IPS-20b (cell line): Measurements from ENCODE around the gene SND1.

Source experiments
- H3K27ac ChIP-seq: one replicate; pipeline ENCODE4 v1.5.1; 2013; ENCODE audit warnings: low read length
- H3K27me3 ChIP-seq: 2 replicates; pipeline ENCODE4 v1.6.1; 2013; ENCODE audit warnings: mild to moderate bottlenecking, low read length, inconsistent platforms; ENCODE audit not compliant: insufficient read depth
- H3K36me3 ChIP-seq: 2 replicates; pipeline ENCODE4 v1.6.1; 2013; ENCODE audit warnings: low read depth, mild to moderate bottlenecking, inconsistent platforms, low read length, moderate library complexity; ENCODE audit not compliant: insufficient read depth
- H3K4me1 ChIP-seq: 2 replicates; pipeline ENCODE4 v1.6.1; 2013; ENCODE audit warnings: mild to moderate bottlenecking, control low read depth, inconsistent platforms, low read length, moderate library complexity; ENCODE audit not compliant: insufficient read depth
- H3K4me3 ChIP-seq: 2 replicates; pipeline ENCODE4 v1.5.1; 2013; ENCODE audit warnings: mild to moderate bottlenecking, low read length, inconsistent platforms
- H3K9ac ChIP-seq: 2 replicates; pipeline ENCODE4 v1.6.1; 2013; ENCODE audit warnings: low read depth, mild to moderate bottlenecking, inconsistent platforms, low read length, moderate library complexity
- H3K9me3 ChIP-seq: 2 replicates; pipeline ENCODE4 v1.6.1; 2013; ENCODE audit warnings: mild to moderate bottlenecking, low read depth, low read length, inconsistent platforms; ENCODE audit not compliant: insufficient read depth

The SND1 gene

DNA sequence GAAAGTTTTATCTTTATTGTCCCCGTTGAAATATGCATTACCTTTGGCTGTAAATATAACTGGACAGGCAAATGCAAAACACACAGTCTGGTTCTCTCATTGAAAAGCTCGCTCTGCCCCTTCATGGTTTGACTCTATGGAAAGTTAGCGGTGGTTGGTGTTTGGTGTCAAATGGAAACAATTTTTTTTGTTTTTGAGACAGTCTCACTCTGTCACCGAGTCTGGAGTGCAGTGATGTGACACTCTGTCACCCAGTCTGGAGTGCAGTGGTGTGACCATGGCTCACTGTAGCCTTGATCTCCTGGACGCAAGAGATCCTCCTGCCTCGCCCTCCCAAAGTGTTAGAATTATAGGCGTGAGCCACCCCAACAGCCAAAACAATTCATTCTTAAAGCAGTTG, 229.6 kb downstream of the SND1 start:
- no peaks in the 10 kb centered on the region for H3K9me3 ChIP-seq
- no peak overlapping the region for H3K4me3 ChIP-seq
- peaks cover 4% of the 10 kb centered on the region for H3K36me3 ChIP-seq
- peaks cover 10% of the 10 kb centered on the region; the same call in 1 of the 2 replicates for H3K4me1 ChIP-seq
- H3K27me3 ChIP-seq: no peaks in the 10 kb centered on the region
- no peak overlapping the region for H3K9ac ChIP-seq
- no peak overlapping the region for H3K27ac ChIP-seq

DNA sequence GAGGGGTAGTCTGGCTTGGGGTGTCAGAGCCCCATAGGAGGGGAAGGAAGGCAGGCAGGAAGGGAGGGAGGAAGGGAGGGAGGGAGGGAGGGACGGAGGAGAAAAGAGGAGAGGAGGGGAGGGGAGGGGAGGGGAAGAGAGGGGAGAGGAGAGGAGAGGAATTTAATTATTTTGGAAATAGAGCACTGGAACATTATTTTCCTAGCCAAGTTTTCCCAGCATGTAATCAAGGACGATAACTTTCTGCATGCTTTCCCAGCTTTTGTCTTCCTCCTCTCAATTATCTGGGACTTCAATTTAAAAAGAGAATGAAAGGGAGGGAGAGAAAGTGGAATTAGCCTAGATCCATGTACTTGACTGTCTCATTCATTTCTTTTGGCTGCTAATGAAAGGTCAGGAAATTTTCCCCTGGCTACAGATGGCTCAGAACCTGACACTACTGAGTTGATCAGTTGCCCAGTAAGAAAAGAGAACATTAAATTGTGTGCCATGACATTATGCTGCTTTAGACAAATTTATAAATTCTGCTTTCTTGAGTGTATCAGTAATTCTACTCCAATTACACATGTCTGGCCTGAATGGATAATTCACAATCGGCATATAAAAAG, 230.4 kb downstream of the SND1 start:
- Histone ChIP-seq H3K9ac (no peak overlapping the region), H3K27ac (no peak overlapping the region), H3K9me3 (no peaks in the 10 kb centered on the region), H3K4me3 (no peak overlapping the region), H3K4me1 (peaks cover 17% of the 10 kb centered on the region), H3K27me3 (no peaks in the 10 kb centered on the region), H3K36me3 (peaks cover 4% of the 10 kb centered on the region)

DNA sequence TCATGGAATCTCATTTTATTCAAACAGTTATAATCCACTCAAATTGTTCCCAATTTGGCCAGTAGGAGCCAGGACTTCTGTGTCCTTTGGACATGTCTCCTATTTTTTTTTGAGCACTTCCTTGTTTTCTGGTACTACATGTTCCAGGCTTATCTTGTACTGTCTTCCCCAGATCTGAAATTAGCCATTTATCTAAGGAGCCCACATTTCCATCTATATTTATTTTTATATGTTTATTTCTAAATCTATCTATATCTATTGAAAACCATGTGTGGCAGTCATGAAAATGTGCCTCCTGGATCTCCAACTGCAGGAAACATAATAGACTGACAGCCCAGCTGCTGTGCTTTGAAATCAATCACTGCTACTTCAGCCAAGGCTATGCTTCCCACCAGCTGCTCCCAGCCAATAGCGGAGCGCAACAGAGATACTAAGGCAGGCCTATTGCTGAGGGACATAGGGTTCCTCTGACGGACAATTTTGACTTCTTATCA, 232.1 kb downstream of the SND1 start:
- no peaks in the 10 kb centered on the region for H3K27me3 ChIP-seq
- no peak overlapping the region for H3K4me3 ChIP-seq
- peaks cover 19% of the 10 kb centered on the region for H3K36me3 ChIP-seq
- H3K9me3 ChIP-seq: no peaks in the 10 kb centered on the region
- H3K4me1 ChIP-seq: peaks cover 29% of the 10 kb centered on the region
- no peak overlapping the region for H3K9ac ChIP-seq
- H3K27ac ChIP-seq: no peak overlapping the region

DNA sequence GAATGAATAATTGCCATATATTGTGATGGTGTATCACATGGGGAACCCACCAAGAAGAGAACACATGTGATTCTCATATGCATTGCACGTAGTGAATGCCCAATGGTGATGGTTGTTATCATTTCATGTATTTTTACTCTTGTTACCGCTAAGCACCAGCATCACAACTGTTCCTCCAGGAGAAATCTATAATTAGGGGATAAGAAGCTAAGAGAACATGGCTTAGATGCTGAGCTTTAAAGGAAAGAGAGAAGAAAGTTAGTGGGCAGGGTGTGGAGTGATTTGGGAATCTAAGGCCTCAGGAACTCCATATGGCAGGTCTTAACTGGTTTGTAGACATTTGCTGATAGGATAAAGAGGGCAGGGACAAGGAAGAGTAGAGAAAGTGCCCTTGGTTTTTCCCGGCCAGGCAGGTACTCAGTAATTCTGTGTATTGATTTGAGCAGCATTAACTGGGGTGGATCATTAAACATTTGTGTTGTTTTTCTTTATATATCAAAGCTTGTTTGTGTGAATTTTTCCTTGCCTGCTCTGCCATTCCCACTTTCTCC, 233.3 kb downstream of the SND1 start:
- Histone ChIP-seq H3K4me1 (peaks cover 29% of the 10 kb centered on the region), H3K9me3 (no peaks in the 10 kb centered on the region), H3K27me3 (no peaks in the 10 kb centered on the region), H3K4me3 (no peak overlapping the region), H3K36me3 (peaks cover 30% of the 10 kb centered on the region), H3K27ac (no peak overlapping the region), H3K9ac (no peak overlapping the region)

DNA sequence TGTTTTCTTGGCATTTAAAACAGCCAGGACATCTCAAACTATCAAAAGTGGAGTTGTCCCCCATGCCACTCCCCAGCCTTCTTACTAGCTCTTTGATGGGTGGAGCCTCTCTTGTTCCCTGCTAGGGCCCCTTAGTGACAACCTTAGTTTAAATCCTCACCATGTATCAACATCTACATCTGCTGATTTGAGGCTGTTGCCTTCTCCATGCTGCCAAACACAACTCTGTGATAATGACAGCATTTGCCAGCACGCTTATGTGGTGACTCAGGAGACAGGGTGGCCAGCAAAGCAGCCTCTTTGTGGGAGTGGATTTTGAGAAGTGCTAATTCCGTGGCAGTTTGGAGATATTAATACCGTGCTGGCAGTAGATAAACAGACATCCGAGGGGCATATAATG, 233.8 kb downstream of the SND1 start:
- Histone ChIP-seq H3K36me3 (peaks cover 35% of the 10 kb centered on the region), H3K27ac (no peak overlapping the region), H3K27me3 (no peaks in the 10 kb centered on the region), H3K4me3 (no peak overlapping the region), H3K9me3 (no peaks in the 10 kb centered on the region), H3K4me1 (peaks cover 29% of the 10 kb centered on the region), H3K9ac (no peak overlapping the region)

DNA sequence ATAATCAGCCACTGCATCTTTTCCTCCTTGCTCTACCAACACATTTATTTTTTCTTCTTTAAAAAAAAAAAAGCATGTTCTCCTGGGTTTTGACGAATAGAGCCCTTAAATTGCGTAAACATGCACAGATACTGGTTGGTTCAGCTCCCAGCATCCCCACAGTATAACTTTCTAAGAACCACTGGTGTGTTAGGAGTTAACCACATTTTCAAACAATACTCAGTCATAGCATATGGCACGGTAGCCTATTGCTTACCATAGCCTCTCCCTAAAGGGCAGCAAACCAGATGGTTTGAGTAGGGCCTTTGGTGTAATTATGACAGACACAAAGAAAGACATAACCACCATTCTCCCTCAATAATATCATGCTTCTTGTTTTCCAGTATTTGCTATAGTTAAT, 234.3 kb downstream of the SND1 start:
- no peaks in the 10 kb centered on the region for H3K9me3 ChIP-seq
- H3K4me1 ChIP-seq: peaks cover 29% of the 10 kb centered on the region
- no peak overlapping the region for H3K27ac ChIP-seq
- H3K4me3 ChIP-seq: no peak overlapping the region
- H3K27me3 ChIP-seq: no peaks in the 10 kb centered on the region
- H3K9ac ChIP-seq: no peak overlapping the region
- peaks cover 37% of the 10 kb centered on the region for H3K36me3 ChIP-seq

DNA sequence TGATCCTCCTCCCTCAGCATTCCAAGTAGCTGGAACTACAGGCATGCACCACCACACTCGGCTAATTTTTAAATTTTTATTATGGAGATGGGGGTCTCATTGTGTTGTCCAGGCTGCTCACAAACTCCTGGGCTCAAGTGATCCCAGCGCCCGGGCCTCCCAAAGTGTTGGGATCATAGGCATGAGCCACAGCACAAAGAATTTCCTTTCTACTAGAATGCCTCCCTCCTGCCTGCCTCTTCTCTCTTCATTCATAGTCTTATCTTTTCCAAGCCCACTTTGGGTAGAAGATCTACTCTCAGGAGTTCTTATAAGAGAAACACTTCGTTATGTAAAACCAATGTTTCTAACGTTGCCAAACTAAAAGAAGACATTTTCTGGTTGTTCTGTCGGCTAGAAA, 235.1 kb downstream of the SND1 start:
- Histone ChIP-seq H3K4me3 (no peak overlapping the region), H3K36me3 (peaks cover 45% of the 10 kb centered on the region), H3K27ac (no peak overlapping the region), H3K27me3 (no peaks in the 10 kb centered on the region), H3K9me3 (no peaks in the 10 kb centered on the region), H3K9ac (no peak overlapping the region), H3K4me1 (peaks cover 29% of the 10 kb centered on the region)

DNA sequence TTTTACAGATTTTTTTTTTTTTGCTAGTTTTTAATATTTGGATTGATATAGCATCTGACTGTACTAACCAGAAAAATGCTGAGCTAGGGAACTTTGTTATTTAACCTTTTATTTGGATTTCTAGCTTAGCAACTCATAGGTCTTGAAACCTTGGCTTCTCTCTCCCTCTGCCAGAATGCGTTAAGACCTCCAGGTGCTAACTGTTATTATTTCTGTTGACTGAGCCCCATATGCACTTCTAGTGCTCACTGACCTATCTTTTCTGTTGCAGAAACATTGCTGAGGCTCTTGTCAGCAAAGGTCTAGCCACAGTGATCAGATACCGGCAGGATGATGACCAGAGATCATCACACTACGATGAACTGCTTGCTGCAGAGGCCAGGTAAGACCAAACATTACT, 235.6 kb downstream of the SND1 start:
- H3K9ac ChIP-seq: no peak overlapping the region
- H3K36me3 ChIP-seq: peaks cover 51% of the 10 kb centered on the region
- no peaks in the 10 kb centered on the region for H3K27me3 ChIP-seq
- H3K27ac ChIP-seq: no peak overlapping the region
- H3K4me1 ChIP-seq: peaks cover 29% of the 10 kb centered on the region
- no peak overlapping the region for H3K4me3 ChIP-seq
- no peaks in the 10 kb centered on the region for H3K9me3 ChIP-seq

DNA sequence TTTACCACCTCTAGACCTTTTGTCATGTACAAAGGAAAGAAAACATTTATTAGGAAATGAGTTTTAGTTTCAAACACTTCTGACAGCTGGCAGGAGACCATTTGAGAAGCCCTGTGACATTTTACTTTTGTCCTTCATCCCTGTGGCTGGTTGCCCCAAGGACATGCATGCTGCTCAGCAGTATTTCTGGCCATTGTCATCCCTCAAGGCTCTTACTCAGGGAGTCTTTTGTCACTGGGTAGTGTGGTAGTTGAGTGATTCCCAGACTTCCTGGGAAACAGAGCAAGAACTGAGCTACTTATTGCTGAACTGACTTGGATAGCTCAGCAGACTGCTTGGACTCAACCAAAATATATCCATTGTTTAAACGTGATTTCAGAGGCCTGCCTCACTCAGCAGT, 236.4 kb downstream of the SND1 start:
- peaks cover 52% of the 10 kb centered on the region for H3K36me3 ChIP-seq
- H3K27ac ChIP-seq: no peak overlapping the region
- H3K4me3 ChIP-seq: no peak overlapping the region
- H3K27me3 ChIP-seq: no peaks in the 10 kb centered on the region
- H3K4me1 ChIP-seq: peaks cover 29% of the 10 kb centered on the region
- no peak overlapping the region for H3K9ac ChIP-seq
- H3K9me3 ChIP-seq: no peaks in the 10 kb centered on the region

DNA sequence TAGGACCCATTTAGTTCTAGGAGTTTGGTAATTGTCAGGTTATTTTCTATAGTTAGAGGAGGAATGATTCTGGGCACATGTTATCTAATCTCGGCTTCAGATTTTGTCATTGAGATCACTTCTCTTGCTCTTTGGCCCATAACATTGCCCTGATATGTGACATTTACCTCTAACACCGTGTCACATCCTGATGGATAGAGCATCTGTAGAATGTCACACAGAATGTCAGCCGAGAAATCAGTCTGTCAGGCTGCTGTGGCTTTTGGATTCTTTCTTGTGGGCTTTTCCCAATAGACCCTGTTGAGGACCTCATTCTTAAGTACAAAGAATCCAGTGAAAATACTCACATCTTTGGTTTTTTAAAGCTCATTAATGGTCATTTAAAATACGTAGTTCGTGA, 236.8 kb downstream of the SND1 start:
- Histone ChIP-seq H3K4me1 (peaks cover 29% of the 10 kb centered on the region), H3K9ac (no peak overlapping the region), H3K4me3 (no peak overlapping the region), H3K36me3 (peaks cover 49% of the 10 kb centered on the region), H3K9me3 (no peaks in the 10 kb centered on the region), H3K27me3 (no peaks in the 10 kb centered on the region), H3K27ac (no peak overlapping the region)

DNA sequence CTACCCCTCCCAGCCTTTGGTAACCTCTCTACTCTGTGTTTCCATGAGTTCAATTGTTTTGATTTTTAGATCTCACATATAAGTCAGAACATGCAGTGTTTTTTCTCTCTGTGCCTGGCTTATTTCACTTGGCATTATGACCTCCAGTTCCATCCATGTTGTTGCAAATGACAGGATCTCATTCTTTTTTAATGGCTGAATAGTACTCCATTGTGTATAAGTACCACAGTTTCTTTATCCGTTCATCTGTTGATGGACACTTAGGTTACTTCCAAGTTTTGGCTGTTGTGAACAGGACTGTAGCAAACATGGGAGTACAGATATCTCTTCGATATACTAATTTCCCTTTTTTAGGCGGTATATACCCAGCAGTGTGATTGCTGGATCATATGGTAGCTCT, 237.7 kb downstream of the SND1 start:
- H3K4me3 ChIP-seq: no peak overlapping the region
- no peaks in the 10 kb centered on the region for H3K9me3 ChIP-seq
- peaks cover 33% of the 10 kb centered on the region for H3K4me1 ChIP-seq
- H3K27ac ChIP-seq: no peak overlapping the region
- no peak overlapping the region for H3K9ac ChIP-seq
- H3K27me3 ChIP-seq: no peaks in the 10 kb centered on the region
- peaks cover 49% of the 10 kb centered on the region for H3K36me3 ChIP-seq

DNA sequence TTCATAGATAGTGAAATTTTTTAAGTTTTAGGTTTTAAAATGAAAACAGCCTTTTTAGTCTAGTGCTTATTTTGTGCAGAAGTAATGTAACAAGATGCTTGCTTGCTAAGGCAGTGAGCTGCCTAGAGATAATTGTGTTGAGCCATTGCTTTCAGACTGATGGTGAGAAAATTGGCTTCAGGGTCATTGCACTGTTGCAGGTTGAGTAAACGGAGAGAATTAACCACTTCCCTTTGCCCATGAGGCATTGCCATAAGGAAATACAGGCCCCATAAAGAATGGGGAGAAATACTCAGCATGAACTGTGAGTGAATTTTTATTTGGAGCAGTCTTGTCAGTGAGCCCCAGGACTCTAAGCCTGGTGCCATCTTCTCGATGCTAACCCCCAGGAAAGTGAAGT, 238.7 kb downstream of the SND1 start:
- H3K27me3 ChIP-seq: no peaks in the 10 kb centered on the region
- H3K36me3 ChIP-seq: peaks cover 49% of the 10 kb centered on the region
- no peak overlapping the region for H3K9ac ChIP-seq
- peaks cover 39% of the 10 kb centered on the region for H3K4me1 ChIP-seq
- H3K4me3 ChIP-seq: no peak overlapping the region
- no peak overlapping the region for H3K27ac ChIP-seq
- H3K9me3 ChIP-seq: no peaks in the 10 kb centered on the region
